ENCODE results near the gene NHP2. TPM values are rescaled to one million over a fixed set of nuclear protein-coding genes. Genes with fewer than 3 reads are reported as not detected.

NHP2 gene
- total RNA-seq, 1 experiment from 2014 or later = 551 TPM

GRCh38 chr5:178160176-178160575 lies 6.5 kb upstream of the NHP2 start:
- no peaks in the 10 kb centered on the region; the same call in 1 of the 2 replicates for H3K4me1 ChIP-seq (replicated peaks)
- DNase-seq (ENCODE audit: low read depth in 1 of 2, low spot score in 2 of 2) = no peak
- H3K4me3 ChIP-seq = no peak overlapping the region
- H3K36me3 ChIP-seq = no peaks in the 10 kb centered on the region
- H3K9me3 ChIP-seq (replicated peaks) = no peaks in the 10 kb centered on the region
- H3K27me3 ChIP-seq (replicated peaks) = peaks cover 33% of the 10 kb centered on the region
- no peak overlapping the region for H3K27ac ChIP-seq

DNA sequence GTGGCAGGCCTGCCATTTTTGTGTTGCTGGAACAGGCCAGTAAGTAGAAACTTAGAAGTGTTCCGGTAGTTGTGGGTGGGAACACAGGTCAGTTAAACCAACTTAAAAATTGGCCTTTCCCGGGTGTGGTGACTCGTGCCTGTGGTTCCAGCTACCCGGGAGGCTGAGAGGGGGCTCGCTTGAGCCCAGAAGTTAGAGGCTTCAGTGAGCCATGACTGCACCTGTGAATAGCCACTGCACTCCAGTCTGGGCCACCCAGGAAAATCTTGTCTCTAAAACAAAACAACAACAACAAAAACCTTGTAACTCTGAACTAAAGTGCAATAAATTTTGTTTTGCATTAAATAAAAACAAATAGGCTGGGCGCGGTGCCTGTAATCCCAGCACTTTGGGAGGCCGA lies 1.4 kb upstream of the NHP2 start:
- Histone ChIP-seq H3K4me1 (replicated peaks) (peaks cover 8% of the 10 kb centered on the region), H3K9me3 (replicated peaks) (no peaks in the 10 kb centered on the region), H3K27ac (no peak overlapping the region), H3K36me3 (peaks cover 26% of the 10 kb centered on the region), H3K4me3 (no peak overlapping the region), H3K27me3 (replicated peaks) (0 out of 2 replicates have a peak, but pooled peaks cover 4% of the 10 kb centered on the region)
- no peak for DNase-seq (ENCODE audit: low read depth in 1 of 2, low spot score in 2 of 2)

DNA sequence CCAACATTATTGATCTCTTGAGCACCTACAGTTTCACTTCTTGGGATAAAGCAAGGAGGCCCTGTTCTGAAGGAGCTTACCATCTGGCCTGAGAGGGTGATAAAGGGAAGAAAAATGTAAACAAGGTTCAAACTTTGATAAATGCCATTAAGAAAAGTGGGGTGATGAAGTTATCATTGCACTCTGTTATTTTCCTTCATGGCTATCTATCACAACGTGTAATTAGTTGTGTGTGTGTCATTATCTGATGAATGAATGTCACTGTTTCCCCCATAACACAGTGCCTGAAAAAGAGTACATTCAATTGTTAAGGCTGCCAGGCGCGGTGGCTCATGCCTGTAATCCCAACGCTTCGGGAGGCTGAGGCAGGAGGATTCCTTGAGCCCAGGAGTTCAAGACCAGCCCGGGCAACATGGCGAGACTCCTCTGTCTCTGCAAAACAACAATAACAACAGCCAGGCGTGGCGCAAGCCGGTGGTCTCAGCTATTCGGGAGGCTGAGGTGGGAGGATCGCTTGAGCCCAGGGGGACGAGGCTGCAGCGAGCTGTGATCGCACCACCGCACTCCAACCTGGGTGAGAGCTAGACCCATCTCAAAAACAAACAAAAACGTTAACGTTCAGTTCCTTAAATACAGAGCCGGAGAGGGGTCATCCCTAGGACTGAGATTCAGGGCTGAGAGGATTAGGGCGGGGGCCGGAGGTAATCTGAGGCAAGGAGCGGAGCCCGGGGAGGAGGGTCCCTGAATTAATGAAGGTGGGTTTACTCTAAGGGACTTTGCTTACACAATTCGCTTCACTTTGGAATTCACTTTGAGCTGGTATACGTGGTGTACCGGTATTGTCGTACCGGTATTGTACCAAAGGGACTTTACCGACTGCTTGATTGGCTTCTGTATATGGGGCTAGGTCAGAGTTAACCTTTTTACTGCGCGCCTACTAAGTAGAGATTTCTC lies 917 bp downstream of the NHP2 start:
- Histone ChIP-seq H3K4me3 (peak overlapping the region; percentile 68), H3K27ac (peak overlapping the region; percentile 18), H3K36me3 (peaks cover 49% of the 10 kb centered on the region), H3K4me1 (replicated peaks) (peaks cover 8% of the 10 kb centered on the region), H3K27me3 (replicated peaks) (no peaks in the 10 kb centered on the region), H3K9me3 (replicated peaks) (no peaks in the 10 kb centered on the region)
- DNase-seq (ENCODE audit: low read depth in 1 of 2, low spot score in 2 of 2) = peak in 1 of 2 experiments; percentile 18

- Histone ChIP-seq H3K27me3 (replicated peaks) (no peaks in the 10 kb centered on the region), H3K27ac (no peak overlapping the region), H3K4me1 (replicated peaks) (peaks cover 8% of the 10 kb centered on the region), H3K36me3 (peaks cover 65% of the 10 kb centered on the region), H3K9me3 (replicated peaks) (no peaks in the 10 kb centered on the region), H3K4me3 (no peak overlapping the region)
- no peak for DNase-seq (ENCODE audit: low read depth in 1 of 2, low spot score in 2 of 2)
Measured at GRCh38 chr5:178150977-178151734, 2.5 kb downstream of the NHP2 start.

GRCh38 chr5:178149199-178149932 lies 4.3 kb downstream of the NHP2 start:
- Histone ChIP-seq H3K9me3 (replicated peaks) (no peaks in the 10 kb centered on the region), H3K4me1 (replicated peaks) (peaks cover 8% of the 10 kb centered on the region), H3K4me3 (no peak overlapping the region), H3K27me3 (replicated peaks) (no peaks in the 10 kb centered on the region), H3K36me3 (peaks cover 78% of the 10 kb centered on the region), H3K27ac (no peak overlapping the region)
- DNase-seq (ENCODE audit: low read depth in 1 of 2, low spot score in 2 of 2) = no peak

DNA sequence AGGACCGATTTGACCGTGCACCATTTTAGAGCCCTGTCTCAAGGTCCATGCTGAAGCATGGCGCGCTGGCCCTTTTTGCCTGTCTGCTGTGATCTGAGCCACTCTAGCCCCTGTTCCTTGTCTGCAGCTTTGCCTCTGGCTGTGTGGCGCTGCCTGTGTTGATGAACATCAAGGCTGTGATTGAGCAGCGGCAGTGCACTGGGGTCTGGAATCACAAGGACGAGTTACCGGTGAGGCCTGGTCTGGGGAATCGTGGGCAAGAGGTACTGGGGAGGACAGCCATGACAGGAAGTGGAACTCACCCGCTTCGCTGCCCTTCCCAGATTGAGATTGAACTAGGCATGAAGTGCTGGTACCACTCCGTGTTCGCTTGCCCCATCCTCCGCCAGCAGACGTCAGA lies 6.3 kb downstream of the NHP2 start:
- H3K27ac ChIP-seq = no peak overlapping the region
- H3K27me3 ChIP-seq (replicated peaks) = no peaks in the 10 kb centered on the region
- no peak overlapping the region for H3K4me3 ChIP-seq
- no peaks in the 10 kb centered on the region for H3K9me3 ChIP-seq (replicated peaks)
- peaks cover 91% of the 10 kb centered on the region for H3K36me3 ChIP-seq
- no peak for DNase-seq (ENCODE audit: low read depth in 1 of 2, low spot score in 2 of 2)
- H3K4me1 ChIP-seq (replicated peaks) = peaks cover under 1% of the 10 kb centered on the region

GRCh38 chr5:178145965-178146820 lies 7.5 kb downstream of the NHP2 start:
- Histone ChIP-seq H3K27me3 (replicated peaks) (no peaks in the 10 kb centered on the region), H3K27ac (no peak overlapping the region)

GRCh38 chr5:178143901-178144300 lies 9.8 kb downstream of the NHP2 start:
- no peaks in the 10 kb centered on the region for H3K27me3 ChIP-seq (replicated peaks)
- no peaks in the 10 kb centered on the region for H3K4me1 ChIP-seq (replicated peaks)
- no peaks in the 10 kb centered on the region for H3K9me3 ChIP-seq (replicated peaks)
- H3K36me3 ChIP-seq = peaks cover 79% of the 10 kb centered on the region
- peak in 1 of 2 experiments; percentile 41 for DNase-seq (ENCODE audit: low read depth in 1 of 2, low spot score in 2 of 2)
- H3K4me3 ChIP-seq = no peak overlapping the region
- no peak overlapping the region for H3K27ac ChIP-seq

More at GRCh38 chr5:178145965-178146820, 7.5 kb downstream of the NHP2 start:
- peak in 1 of 2 experiments; percentile 41 for DNase-seq (ENCODE audit: low read depth in 1 of 2, low spot score in 2 of 2)
- Histone ChIP-seq H3K9me3 (replicated peaks) (no peaks in the 10 kb centered on the region), H3K4me1 (replicated peaks) (no peaks in the 10 kb centered on the region), H3K4me3 (no peak overlapping the region), H3K36me3 (peaks cover 90% of the 10 kb centered on the region)

- no peaks in the 10 kb centered on the region for H3K27me3 ChIP-seq (replicated peaks)
- no peak for DNase-seq (ENCODE audit: low read depth in 1 of 2, low spot score in 2 of 2)
- H3K4me1 ChIP-seq (replicated peaks) = no peaks in the 10 kb centered on the region
- H3K36me3 ChIP-seq = peaks cover 77% of the 10 kb centered on the region
- H3K9me3 ChIP-seq (replicated peaks) = no peaks in the 10 kb centered on the region
- no peak overlapping the region for H3K4me3 ChIP-seq
- no peak overlapping the region for H3K27ac ChIP-seq
Measured at GRCh38 chr5:178143246-178143645, 10.4 kb downstream of the NHP2 start.

DNA sequence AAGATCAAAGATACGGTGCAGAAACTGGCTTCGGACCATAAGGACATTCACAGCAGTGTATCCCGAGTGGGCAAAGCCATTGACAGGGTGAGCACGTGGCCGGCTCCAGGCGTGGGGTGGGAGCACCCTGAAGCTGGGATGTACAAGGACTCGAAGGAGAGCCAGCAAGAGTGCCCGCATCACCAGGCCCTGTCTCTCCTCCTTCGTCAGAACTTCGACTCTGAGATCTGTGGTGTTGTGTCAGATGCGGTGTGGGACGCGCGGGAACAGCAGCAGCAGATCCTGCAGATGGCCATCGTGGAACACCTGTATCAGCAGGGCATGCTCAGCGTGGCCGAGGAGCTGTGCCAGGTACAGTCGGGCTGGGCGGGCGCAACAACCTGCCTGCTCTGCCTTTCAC lies 11.0 kb downstream of the NHP2 start:
- H3K4me3 ChIP-seq = no peak overlapping the region
- H3K27ac ChIP-seq = no peak overlapping the region
- no peak for DNase-seq (ENCODE audit: low read depth in 1 of 2, low spot score in 2 of 2)
- H3K9me3 ChIP-seq (replicated peaks) = no peaks in the 10 kb centered on the region
- no peaks in the 10 kb centered on the region for H3K4me1 ChIP-seq (replicated peaks)
- H3K36me3 ChIP-seq = peaks cover 77% of the 10 kb centered on the region
- H3K27me3 ChIP-seq (replicated peaks) = no peaks in the 10 kb centered on the region

GRCh38 chr5:178141550-178141949 lies 12.1 kb downstream of the NHP2 start:
- Histone ChIP-seq H3K9me3 (replicated peaks) (no peaks in the 10 kb centered on the region), H3K4me1 (replicated peaks) (no peaks in the 10 kb centered on the region), H3K4me3 (no peak overlapping the region), H3K36me3 (peaks cover 70% of the 10 kb centered on the region), H3K27me3 (replicated peaks) (no peaks in the 10 kb centered on the region), H3K27ac (no peak overlapping the region)
- DNase-seq (ENCODE audit: low read depth in 1 of 2, low spot score in 2 of 2) = no peak

GRCh38 chr5:178137991-178138390 lies 15.7 kb downstream of the NHP2 start:
- Histone ChIP-seq H3K9me3 (replicated peaks) (no peaks in the 10 kb centered on the region), H3K4me3 (no peak overlapping the region), H3K27ac (no peak overlapping the region), H3K4me1 (replicated peaks) (no peaks in the 10 kb centered on the region), H3K27me3 (replicated peaks) (no peaks in the 10 kb centered on the region), H3K36me3 (peaks cover 60% of the 10 kb centered on the region)
- DNase-seq (ENCODE audit: low read depth in 1 of 2, low spot score in 2 of 2) = no peak

DNA sequence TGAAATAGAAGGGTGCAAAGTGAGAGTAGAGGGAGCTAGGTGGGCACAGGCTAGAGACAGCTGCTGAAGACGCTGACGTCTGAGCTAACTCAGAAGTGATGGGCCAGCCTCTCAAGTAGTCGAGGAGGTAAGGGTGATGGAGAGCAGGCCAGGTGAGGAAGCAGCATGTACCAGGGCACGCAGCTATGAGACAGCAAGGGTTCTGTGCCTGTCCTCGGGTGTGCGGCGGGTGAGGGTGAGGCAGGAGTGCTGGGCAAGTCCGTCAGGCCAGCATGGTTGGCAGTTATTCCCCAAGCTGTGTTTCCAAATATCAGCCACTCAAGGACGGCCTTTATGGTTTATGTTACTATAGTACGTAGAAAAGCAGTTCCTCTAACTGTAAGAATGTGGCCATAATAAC lies 16.7 kb downstream of the NHP2 start:
- DNase-seq (ENCODE audit: low read depth in 1 of 2, low spot score in 2 of 2) = peak in 1 of 2 experiments; percentile 40
- Histone ChIP-seq H3K36me3 (peaks cover 50% of the 10 kb centered on the region), H3K4me1 (replicated peaks) (peaks cover 3% of the 10 kb centered on the region)

More for the DNA sequence above, 16.7 kb downstream of the NHP2 start:
- Histone ChIP-seq H3K27ac (no peak overlapping the region), H3K9me3 (replicated peaks) (no peaks in the 10 kb centered on the region), H3K4me3 (no peak overlapping the region), H3K27me3 (replicated peaks) (no peaks in the 10 kb centered on the region)

Data from SJSA1 (cell line).